Activated CD8-positive, alpha-beta memory T cell treated with anti-CD3 and anti-CD28 coated beads, Interleukin-2, amount 50 U/mL, for 4 hours (primary cell): ENCODE results near the gene NMNAT2.

Experiments used
- DNase-seq: peaks from one replicate; pipeline ENCODE4 v3.0.0-alpha.2; 2020

The NMNAT2 gene

DNA sequence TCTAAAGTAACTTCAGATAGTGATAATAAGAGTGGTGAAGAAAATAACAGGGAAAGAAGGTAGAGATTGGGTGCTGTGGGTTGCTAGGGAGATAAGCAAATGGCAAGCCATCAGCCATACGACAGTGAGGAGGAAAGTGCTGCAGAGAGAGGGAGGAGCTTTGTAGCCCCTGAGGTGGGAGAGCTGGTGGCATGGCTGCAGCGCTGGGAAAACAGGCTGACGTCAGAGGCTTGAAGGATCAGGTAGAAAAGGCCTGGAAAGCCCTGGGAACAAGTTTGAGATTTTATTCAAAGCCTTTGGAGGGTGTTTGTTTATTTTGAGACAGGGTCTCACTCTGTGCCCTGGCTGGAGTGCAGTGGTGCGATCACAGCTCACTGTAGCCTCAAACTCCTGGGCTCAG is 109.5 kb downstream of the NMNAT2 start:
- DNase-seq, result no peak

DNA sequence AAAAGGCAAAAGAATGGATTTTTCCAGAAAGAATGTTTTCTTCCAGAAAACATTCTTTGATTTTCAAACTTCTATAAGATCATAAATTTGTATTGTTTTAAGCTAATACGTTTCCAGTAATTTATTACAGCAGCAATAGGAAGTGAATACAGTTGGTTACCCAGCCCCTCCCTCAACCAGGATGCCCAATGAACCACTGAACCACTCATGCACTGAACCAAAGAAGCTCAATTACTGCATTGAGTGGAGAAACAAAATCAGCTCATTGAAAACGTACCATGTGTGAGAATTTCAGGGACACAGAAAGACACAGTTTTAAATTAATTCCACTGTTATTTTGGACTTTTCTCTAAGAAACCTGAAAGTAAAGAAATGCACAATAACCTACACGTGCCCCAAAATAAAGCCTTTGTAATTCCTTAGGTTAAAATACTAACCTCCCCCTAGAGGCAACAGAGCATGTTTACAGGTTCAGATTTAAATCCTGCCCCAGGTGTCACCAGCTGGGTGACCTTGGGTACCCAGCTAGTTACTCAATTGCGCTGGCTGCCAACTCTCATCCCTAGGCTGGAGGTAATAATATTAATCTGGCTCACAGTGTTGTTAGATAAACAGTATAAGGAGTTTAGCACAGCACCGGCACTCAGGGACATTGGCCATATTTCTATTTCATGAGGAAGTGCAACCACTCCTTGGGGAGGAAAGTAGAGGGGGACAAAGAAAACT is 111.7 kb downstream of the NMNAT2 start:
- DNase-seq, result no peak

DNA sequence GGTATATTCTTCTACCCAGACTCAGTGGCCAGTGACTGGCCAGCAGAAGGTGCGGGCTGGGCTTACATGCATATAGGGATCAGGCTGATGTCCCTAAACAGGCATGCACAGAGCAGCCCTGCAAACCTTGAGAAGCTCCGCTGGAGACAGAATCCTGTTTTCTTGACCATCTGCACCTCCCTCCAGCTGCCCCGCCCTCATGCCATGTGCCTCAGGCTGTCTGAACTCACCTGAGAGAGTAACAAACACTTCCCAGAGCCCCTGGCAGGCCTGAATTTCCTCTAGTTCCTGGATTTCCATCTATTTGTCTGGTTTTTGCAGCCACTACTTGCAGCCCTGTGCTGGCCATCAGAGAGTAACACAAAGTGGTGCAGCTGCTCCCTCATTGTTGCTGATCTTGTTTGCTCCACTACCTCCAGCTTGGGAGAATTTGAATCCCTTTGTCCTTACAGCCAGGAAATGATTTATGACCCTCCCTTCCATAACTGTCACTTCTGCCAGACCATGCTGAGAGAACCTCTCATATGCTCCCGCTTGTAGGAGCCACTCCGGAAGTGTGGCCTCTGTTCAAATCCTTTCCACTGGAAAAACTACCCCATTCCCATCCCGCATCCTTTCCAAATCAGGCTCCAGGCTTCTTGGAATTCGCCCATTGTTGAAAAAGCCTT is 113.6 kb downstream of the NMNAT2 start:
- DNase-seq, result no peak

DNA sequence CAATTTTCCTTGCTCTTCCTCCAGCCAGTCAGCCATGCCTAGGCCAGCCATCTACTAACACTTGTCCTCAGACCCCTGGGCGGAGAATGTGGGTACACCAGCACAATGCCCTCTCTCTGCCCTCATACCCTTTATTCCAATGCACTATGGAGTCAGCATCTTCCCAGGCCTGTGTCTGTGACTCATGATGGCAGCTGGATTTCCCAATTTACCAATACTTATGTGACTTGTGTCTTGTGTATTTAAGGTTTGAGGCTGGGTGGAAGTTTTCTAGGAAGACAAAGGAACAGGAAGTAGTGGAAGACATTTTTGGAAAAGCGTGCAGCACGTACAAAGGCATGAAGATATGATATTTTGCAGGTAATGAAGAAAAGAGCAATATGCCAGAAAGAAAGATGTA is 114.3 kb downstream of the NMNAT2 start:
- DNase-seq, result no peak

DNA sequence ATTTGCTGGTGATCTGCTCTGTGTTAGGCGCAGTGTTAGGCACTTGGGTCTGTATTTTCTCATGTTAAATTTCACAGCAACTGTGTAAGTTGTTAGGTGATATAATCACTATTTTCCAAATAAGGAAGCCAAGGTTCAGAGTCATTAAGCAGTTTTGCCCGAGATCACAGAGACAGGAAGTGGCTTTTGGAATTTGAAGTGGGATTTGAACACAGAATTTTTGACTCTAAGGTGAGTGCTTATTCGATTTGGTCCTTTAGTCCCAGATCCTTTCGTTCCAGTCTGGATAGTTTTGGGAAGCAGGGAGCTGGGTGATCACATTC is 114.9 kb downstream of the NMNAT2 start:
- no peak for DNase-seq

DNA sequence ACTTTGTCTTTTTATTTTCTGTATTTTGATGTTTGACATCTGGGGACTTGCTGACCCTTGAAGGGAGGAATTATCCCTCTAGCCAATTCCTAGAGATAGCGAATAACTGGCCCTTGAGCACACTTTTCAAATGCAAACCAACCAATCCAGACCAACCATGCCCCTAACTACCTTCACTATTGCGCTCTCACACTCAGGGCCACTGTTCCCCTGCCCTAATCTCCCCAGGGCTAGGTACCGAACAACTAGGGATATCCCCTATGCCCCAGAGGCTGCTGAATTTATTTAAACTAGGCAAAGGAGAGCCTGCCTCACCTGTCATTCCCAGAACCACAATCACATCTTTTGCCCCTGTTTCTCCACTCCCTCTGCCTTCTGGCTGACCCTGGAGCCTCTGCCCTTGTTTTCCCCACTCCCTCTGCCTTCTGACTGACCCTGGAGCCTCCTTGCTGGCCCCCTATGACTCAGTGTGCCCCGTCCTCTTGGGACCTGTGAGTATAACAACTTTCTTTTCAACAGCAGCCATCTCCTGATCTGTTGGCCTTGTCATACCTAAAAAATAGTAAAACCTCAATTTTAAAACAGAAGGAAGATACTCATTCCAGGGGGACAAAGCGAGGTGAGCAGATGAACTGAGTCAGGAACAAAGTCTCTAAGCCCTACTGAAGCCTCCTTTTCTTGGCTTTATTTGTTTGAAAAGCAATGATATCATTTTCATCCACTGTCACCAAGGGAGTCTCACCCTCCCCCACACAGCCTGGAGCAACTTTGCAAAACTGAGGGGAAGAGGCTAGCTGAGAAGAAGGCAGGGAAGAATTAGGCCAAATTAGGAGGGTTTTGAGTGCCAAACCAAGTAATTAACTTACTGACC is 115.5 kb downstream of the NMNAT2 start:
- DNase-seq, result no peak

DNA sequence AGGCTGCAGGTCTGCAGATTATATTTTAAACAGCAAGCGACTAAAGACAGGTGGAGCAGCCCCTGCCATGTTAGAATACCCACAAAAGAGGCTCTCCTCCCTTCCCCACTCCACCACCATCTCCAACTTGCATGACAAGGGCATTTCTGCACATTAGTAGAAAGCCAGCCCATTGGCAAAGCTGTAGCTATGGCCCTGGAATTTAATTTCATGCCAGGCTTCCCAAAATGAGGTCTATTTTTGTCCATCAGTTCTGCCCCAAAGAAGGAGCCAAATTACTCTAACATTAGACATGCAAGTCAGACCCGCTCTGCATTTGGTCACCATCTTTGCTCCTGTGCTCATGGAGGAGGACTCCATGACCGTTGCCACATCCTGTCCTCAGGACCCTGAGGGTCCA is 116.9 kb downstream of the NMNAT2 start:
- DNase-seq, result no peak

DNA sequence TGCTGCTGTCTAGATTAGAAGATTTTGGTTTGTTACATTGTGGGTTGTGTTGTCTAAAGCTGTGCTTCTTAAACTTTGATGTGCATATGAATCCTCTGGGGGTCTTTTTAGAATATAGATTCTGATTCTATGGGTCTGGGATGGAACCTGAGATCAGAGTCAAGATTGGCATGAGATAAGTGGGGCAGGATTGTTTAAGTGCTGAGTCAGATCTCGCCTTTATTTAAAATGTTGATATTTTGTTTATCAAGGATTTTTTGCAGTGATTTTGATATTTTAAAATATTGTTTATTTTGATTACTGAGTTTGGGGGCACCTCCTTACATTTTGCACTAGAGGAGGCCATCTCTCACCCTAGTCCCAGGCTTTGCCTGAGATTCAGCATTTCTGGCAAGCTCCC is 117.4 kb downstream of the NMNAT2 start:
- no peak for DNase-seq

DNA sequence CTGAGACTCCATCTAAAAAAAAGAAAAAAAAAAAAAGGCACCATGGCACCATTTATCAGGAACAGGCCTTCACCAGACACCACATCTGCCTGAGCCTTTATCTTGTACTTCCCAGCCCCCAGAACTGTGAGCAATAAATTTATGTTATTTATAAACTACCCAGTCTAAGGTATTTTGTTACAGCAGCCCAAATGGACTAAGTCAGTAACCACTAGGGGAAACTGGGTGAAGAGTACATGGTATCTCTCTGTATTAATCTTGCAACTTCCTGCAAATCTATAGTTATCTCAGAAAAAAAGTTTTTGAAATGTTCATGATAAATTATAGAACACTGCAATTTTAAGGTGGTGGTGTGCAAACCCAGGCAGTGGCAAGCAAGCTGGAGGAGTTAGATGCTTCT is 117.8 kb downstream of the NMNAT2 start:
- no peak for DNase-seq

DNA sequence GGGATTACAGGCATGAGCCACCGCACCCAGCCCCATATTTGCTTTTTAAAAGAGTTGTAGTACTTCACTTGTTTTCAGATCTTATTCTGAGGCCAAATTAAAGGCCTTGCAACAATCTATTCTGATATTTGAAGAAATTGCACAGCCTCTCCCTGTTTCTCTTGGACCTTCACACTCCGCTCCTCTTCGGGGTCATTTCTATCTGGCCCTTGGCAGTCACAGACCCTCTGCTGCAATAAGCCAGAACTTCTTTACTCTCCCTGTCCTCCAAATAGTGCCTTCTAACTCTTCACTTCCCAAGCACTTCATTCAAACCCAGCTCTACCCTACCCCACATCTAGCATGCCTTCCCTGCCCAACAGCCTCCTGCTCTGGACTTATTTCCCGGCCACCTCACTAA is 121.4 kb downstream of the NMNAT2 start:
- DNase-seq, result no peak

DNA sequence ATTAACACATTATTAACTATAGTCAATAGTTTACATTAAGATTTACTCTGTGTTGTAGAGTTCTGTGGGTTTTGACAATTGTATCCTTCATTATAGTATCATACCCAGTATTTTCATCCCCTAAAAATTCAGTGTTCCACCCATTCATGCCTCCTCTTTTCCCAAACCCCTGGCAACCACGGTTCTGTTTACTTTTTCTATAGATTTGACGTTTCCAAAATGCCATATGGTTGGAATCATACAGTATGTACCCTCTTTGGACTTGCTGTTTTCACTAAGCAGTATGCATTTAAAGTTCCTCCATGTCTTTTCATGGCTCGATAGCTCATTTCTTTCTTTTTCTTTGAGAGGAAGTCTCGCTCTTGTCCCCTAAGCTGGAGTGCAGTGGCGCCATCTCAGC is 122.7 kb downstream of the NMNAT2 start:
- no peak for DNase-seq

DNA sequence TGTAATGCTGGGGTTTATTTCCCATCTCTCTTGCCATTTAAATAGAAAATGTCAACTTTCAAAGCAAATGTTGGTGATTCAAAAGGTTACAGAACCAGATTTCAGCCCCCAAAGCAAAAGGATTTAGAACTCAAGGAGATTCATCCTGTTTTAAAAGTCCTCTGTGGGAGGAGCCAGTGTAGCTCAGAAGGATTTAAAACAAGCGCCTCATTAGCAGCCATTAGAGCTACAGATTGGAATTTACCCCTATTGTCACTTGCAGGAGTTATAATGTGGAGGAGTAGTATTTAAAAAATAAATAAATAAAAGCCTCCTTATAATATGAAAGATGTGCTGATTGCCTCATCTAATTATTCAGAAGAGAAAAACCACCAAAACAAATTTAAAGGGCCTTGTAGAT is 124.3 kb downstream of the NMNAT2 start:
- no peak for DNase-seq

DNA sequence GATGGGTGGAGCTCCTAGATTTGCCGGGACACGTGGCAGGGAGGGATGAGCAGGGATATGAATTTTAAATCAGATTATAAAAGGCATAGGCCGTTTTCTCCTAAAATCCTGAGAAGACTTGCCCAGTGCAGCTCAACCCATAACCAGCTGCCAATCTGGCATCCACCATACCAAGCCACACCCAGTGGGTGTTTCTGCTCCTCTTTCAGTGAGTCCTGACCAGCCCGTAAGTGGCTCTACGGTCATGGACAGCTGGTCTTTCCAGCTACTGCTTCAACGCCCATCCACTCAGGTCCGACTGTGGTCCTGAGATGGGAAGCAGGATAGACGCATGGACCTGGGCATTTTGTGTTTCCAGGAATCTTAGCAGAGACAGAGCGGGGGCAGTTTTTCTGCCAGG is 124.9 kb downstream of the NMNAT2 start:
- no peak for DNase-seq

DNA sequence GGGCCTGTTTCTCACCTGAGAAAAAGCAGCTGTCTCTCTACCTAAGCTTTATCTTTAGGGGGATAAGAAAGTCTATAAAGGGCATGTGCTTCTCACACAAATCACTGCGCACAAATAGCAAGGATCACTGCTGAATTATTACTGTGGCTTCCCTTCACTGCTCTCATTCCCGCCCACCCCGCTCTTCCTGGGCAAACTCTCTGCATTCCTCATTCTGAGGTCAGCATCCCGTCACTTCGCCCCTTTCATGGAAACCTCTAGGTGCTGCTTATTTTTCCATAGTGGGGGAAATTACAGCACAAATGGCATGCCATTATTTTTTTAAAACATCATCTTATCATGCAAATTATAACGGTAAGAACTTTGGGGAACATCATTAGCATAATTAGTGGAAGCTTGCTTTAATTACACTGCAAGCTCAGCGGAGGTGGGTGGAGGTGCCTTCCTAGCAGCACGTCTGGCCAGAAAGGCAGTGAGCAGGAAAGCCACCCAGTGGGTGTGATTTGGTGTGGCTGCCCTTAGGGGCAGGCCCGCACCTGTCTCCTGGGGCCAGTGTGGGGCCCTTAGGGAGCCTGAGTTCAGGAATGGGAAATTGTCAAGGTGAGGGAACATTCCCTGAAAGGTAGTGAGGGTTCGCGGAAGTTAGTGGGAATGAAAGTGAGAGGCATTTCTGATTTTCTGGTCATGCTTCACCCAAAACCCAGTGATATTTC is 126.2 kb downstream of the NMNAT2 start:
- DNase-seq, result no peak

DNA sequence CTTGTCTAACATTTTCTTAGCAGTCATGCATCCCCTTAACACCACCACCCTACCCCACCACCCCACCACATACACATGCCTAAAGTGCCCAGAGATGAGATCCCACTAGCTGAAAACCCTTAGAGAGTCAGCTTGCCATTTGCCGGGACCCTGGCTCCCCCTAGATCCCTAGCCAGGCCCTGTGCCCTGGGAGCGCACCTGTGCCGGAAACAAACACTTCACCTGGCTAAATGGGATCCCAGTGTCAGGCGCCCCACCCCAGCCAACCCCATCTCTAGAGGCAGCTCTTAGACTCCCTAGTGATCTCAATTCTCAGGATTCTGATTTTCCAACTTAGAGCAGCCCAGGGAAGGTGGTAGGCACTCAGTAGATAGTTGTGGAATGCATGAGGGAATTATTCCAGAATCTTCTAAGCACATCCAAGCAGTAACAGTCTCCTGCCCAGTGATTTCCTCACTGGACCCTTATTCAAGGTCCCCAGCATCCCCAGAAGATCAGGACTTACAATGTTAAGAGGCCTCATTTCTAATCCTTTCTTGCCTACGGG is 126.9 kb downstream of the NMNAT2 start:
- DNase-seq, result no peak

DNA sequence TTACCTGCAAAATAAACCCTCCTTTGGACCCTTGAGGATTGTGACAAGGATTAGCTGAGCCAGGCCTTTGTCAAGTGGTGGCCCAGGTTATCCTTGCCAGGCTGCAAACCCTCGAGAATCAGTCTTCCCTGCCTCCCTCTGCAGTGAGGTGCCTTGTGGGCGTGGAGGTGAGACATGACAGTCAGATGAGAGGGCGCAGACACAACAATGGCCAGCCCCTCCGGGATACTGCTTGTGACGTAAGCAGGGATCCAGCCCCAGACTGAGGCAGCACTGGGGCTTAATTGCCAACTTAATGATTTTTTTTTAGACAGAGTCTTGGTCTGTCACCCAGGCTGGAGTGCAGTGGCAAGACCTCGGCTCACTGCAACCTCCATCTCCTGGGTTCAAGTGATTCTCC is 127.6 kb downstream of the NMNAT2 start:
- DNase-seq, result no peak

DNA sequence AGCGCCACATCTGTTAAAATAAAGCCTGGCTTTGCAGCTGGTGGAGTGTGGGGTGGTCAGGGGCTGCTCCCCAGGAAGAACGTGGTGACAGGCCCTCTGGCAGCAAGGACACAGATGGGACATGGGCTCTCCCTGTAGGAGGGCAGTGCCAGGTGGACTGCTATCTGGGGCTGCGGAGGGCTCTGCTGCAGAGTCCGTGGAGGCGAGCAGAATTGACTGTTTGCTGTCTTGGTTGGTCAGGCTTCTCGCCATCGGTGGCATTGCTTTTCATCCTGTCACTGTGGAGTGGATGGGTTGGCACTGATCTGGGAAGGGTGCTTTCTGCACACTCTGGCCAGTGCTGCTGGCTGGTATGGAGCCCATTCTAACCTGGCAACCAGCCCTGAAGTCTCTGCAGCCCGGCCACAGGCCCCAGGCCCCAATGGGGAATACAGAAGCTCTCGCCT is 129.1 kb downstream of the NMNAT2 start:
- DNase-seq, result no peak

DNA sequence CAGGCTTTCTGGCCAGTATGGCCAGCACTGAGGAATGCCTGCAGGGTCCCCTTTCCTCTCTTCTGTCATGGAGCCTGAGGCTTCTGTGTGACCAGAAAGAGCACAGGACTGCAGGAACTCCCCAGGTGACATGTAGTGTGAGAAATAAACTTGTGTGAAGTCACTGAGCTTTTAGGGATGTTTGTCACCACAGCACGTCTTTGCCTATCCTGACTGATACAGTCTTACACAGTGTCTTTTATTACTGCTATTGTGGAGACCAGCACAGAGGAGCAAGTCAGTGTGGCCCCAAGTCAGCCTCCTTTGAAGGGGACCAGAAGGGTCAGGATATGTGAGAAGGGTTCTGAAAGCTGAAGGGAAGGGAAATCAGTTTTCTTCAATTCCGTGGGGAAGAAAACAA is 129.6 kb downstream of the NMNAT2 start:
- no peak for DNase-seq

DNA sequence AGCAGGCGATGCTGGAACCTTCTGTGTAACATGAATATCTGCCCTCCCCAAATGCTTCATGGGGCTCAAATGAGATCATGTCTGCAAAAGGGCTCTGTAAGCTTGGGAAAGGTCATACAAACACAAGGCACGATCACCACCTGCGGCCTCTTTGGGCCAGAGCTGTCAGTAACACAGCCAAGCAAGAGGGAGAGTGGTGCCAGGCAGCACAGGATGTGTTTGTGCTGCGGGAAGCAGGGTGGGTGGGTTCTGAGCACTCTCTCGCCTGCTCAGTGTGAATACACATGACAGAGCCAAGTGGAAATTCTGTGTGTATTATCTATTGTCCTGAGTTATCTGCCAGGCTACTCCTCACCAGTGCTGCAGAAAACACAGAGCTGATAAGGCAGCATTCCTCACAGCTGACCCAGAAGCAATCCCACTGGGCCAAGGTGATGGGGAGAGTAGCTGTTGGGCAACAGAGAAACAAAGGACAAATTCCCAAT is 130.9 kb downstream of the NMNAT2 start:
- no peak for DNase-seq

DNA sequence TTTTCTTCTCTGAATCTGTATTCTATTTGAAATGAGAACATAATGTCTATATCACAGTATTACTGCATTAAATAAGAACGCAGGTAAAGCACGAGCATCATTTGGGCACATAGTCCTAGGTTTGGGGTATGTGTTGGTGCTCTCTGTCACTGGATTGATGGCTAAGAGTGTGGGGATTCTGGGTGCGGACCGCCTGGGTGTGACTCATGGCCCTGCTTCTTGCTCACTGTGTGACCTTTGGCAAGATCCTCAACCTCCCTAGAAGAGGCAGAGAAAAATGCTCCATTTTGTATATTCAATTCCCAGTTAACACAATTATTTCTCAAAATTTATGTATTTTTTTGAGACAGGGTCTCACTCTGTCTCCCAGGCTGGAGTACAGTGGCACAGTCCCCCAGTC is 132.4 kb downstream of the NMNAT2 start:
- DNase-seq, result no peak

DNA sequence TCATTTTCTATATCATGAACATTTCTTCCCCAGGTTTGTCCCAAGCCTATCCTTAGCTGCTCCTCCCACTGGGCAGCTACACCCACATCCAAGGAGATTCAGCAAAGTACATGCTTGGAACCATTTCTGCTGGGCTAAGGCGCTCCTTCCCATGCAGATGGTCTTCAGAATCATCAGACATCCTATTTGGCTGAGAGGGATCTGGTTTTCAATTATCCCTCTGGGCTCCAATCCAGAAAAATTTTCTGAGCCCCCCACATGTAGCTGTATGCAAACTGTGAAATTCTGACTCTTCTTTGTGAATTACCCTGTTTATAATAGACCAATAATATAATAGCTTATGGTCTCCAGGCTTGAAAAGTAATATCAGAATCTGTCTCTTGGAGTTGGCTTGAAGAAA is 132.9 kb downstream of the NMNAT2 start:
- no peak for DNase-seq

DNA sequence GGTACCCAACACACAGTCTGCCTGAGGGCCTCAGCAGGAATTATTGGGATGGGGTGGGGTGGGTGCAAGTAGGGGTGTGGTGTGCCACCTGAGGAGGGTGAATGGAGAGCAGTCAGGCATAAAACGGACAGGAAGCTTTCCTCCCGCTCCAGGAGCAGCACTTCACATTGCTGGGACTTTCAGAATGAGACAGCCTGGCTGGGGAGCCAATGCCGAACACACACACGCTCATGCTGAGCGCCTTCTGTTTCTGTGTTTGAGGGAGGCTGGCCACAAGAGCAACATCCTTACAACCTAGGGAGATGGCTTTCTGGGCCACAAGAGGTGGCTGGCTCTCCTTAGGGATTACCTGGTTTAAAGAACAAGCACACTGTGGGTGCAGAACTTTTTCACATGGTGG is 134.1 kb downstream of the NMNAT2 start:
- no peak for DNase-seq

DNA sequence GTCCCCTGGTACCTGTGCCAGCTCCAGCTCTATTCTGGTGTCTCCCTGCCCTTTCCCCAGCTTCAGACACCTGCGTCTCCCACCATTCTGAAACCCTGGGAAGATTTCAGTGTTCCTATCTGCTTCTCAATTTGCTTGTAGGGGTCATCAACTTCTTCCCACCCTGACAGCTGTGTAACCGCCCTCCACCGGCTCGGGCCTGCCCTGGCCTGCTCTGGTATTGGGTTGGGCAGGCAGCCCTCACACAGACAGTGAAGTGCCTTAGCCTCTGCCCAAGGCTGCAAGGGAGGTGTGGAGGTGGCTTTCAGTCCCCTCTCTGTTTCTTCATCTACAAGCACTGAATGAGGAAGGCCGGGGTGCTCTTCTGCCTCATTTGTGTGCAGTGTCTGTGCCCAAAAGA is 134.9 kb downstream of the NMNAT2 start:
- no peak for DNase-seq
